Measurements from ENCODE around the gene GPHN. TPM values are rescaled to one million over a fixed set of nuclear protein-coding genes. Genes with fewer than 3 reads are reported as not detected.

Gene GPHN
- total and polyA plus RNA-seq, 2 of the 4 experiments (the other 2 are of a cell fraction): 8.0 to 8.1 TPM

- Histone ChIP-seq H3K79me1 (ENCODE audit: low read depth in 1 of 2, low read length in 2 of 2) (no peaks in the 10 kb centered on the region), H3K56ac (ENCODE audit: extremely low read depth, insufficient read depth, low read length) (no peak overlapping the region), H3K27ac (ENCODE audit: insufficient read depth, low read length) (no peak overlapping the region), H2AK9ac (replicated peaks; ENCODE audit: low read depth, low read length, poor library complexity) (no peak overlapping the region), H2AFZ (replicated peaks; ENCODE audit: low read length, poor library complexity) (no peak overlapping the region), H4K91ac (ENCODE audit: insufficient read depth, low read depth, low read length) (no peak overlapping the region), H3K4me3 (ENCODE audit: insufficient read depth, low read depth, low read length) (no peak overlapping the region), H2BK15ac (ENCODE audit: low read depth, low read length) (no peak overlapping the region), H4K8ac (ENCODE audit: low read depth in 2 of 2, low read length in 2 of 2) (no peak overlapping the region), H3K14ac (replicated peaks; ENCODE audit: low read depth, low read length) (no peak overlapping the region), H3K4me1 (ENCODE audit: control insufficient read depth, insufficient read depth, low read length) (no peaks in the 10 kb centered on the region), H3K4ac (ENCODE audit: low read depth, low read length) (no peak overlapping the region), H4K5ac (ENCODE audit: low read depth, low read length) (no peak overlapping the region), H3K36me3 (ENCODE audit: control insufficient read depth, insufficient read depth, low read length) (no peaks in the 10 kb centered on the region), H4K20me1 (ENCODE audit: insufficient read depth, low read length) (no peaks in the 10 kb centered on the region), H3K18ac (ENCODE audit: low read depth, low read length) (no peak overlapping the region), H2BK120ac (ENCODE audit: low read depth, low read length) (no peak overlapping the region), H3K23ac (ENCODE audit: low read depth, low read length) (no peak overlapping the region), H3K9me1 (ENCODE audit: insufficient read depth, low read length) (no peaks in the 10 kb centered on the region), H3K27me3 (ENCODE audit: control insufficient read depth, insufficient read depth, low read length) (no peaks in the 10 kb centered on the region), H3K9ac (ENCODE audit: low read depth, low read length) (no peak overlapping the region), H3K4me2 (ENCODE audit: low read depth, low read length) (no peak overlapping the region), H3K9me3 (ENCODE audit: control insufficient read depth, insufficient read depth, low read length) (no peaks in the 10 kb centered on the region), H2AK5ac (ENCODE audit: low read depth, low read length) (no peak overlapping the region), H2BK5ac (ENCODE audit: low read depth, low read length, poor library complexity, severe bottlenecking) (no peak overlapping the region), H2BK20ac (ENCODE audit: low read depth, low read length) (no peak overlapping the region)
- no peak for ATAC-seq (ENCODE audit: low read depth)
- TF ChIP-seq SMC3 (IDR thresholded peaks at IDR 0.05; ENCODE audit: low read depth, low read length): no peak
- TF ChIP-seq ELK1 (IDR thresholded peaks at IDR 0.05; ENCODE audit: borderline replicate concordance, low read depth, low read length): no peak
- TF ChIP-seq NFE2L2 (IDR thresholded peaks at IDR 0.05; ENCODE audit: low read depth, low read length): no peak
- no peak for TF ChIP-seq CHD1 (IDR thresholded peaks at IDR 0.05; ENCODE audit: low read depth, low read length)
- no peak for TF ChIP-seq BHLHE40 (IDR thresholded peaks at IDR 0.05; ENCODE audit: low read depth, low read length)
- no peak for TF ChIP-seq RCOR1 (IDR thresholded peaks at IDR 0.05; ENCODE audit: insufficient replicate concordance, low read length)
- TF ChIP-seq CTCF (conservative IDR thresholded peaks at IDR 0.05; ENCODE audit: low read depth, low read length): no peak
- no peak for TF ChIP-seq FOS (IDR thresholded peaks at IDR 0.05; ENCODE audit: low read depth, low read length)
- TF ChIP-seq RAD21 (IDR thresholded peaks at IDR 0.05; ENCODE audit: low read length): no peak
- dilution Hi-C loops (cut with HindIII; ENCODE audit: low sequenced_read_pairs, unreplicated experiment) (no loop called here), in situ Hi-C loops (cut with MboI; ENCODE audit: low sequenced_read_pairs) (no loop called here), intact Hi-C loops (cut with micrococcal nuclease) (no loop called here)
- ChIA-PET POLR2A (ENCODE audit: unreplicated experiment) (no interaction called here), CTCF (no interaction called here)
- no peak for DNase-seq
- no TSS peak for BruUV-seq (replicated peaks)
- WGBS, 2 experiments (ENCODE audit: extremely low coverage in 2 of 2, insufficient read length in 1 of 2): no CpG with 5 or more reads among the region's 1 CpG
Observed at GRCh38 chr14:66804141-66804540, 296.2 kb downstream of the GPHN start.
